Esophagus squamous epithelium (tissue), 5 donors: ENCODE results near the gene KCNQ1. TPM values are rescaled to one million over a fixed set of nuclear protein-coding genes. Genes with fewer than 3 reads are reported as not detected.

Source experiments
- DNase-seq: peaks from one replicate; lab custom pipeline; 2025; lab: John Stamatoyannopoulos, UW
- H3K27ac ChIP-seq, 4 donors: fragments of 200-600 bp; sonication (generic); one replicate each; pipeline ENCODE4 v1.5.1; 2016 to 2019; ENCODE audit warnings: mild to moderate bottlenecking in 1 of 4
- H3K27me3 ChIP-seq, 4 donors: fragments of 200-600 bp; sonication (generic); 1 replicate in 3 of 4; 2 replicates in 1 of 4; pipeline versions ENCODE4 v1.5.1 to v1.6.0; 2017 to 2021; ENCODE audit warnings: antibody characterized with exemption in 1 of 4
- H3K36me3 ChIP-seq, 3 donors: fragments of 200-600 bp; sonication (generic); one replicate each; pipeline ENCODE4 v1.5.1; 2016 to 2019
- H3K4me1 ChIP-seq, 3 donors: fragments of 200-600 bp; sonication (generic); one replicate each; pipeline ENCODE4 v1.5.1; 2017 to 2019
- H3K4me3 ChIP-seq, 4 donors: fragments of 200-600 bp; sonication (generic); 1 replicate in 3 of 4; 2 replicates in 1 of 4; pipeline ENCODE4 v1.5.1; 2016 to 2019; ENCODE audit warnings: mild to moderate bottlenecking in 2 of 4, moderate library complexity in 1 of 4
- H3K9me3 ChIP-seq, 3 donors: fragments of 200-600 bp; sonication (generic); one replicate each; pipeline ENCODE4 v1.5.1; 2016 to 2019
- POLR2A ChIP-seq, 4 donors: fragments of 450-650 bp; IDR thresholded peaks; one replicate each; pipeline ENCODE4 v1.6.1; 2017; ENCODE audit warnings: antibody characterized with exemption in 4 of 4, mild to moderate bottlenecking in 4 of 4, moderate library complexity in 3 of 4
- WGBS, 2 donors: methylation state at CpG; one replicate each; pipeline ENCODE4 v1.1.5; 2018; 5-methylcytosine and 5-hydroxymethylcytosine counted together
- intact Hi-C: fragments of 100-400 bp; cut with DNase I; formaldehyde crosslinking; loops from one replicate; pipeline ENCODE4 v1.15.0; 2022
- total RNA-seq, 4 donors: library from RNA; depleted of rRNA; stranded (reverse); fragments of >200 nt; gene quantifications; one replicate each; pipeline ENCODE4 v1.1.0, GENCODE V29; 2016
- TF ChIP-seq, protein P1 (sequence below), 6 experiments: fragments of 450-650 bp in 4 of 6; fragments of 200-600 bp in 2 of 6; sonication (generic) in 2 of 6; IDR thresholded peaks; one replicate each; pipeline ENCODE4 v1.5.1; 2016 to 2019; ENCODE audit warnings: antibody characterized with exemption in 6 of 6, mild to moderate bottlenecking in 4 of 6, moderate library complexity in 4 of 6
- donor health status: DM: yes; HTN: yes; CAD: no.

The KCNQ1 gene
- total RNA-seq, 4 donors from 2014 or later: 0.61 to 3.1 (median 0.72) TPM

DNA sequence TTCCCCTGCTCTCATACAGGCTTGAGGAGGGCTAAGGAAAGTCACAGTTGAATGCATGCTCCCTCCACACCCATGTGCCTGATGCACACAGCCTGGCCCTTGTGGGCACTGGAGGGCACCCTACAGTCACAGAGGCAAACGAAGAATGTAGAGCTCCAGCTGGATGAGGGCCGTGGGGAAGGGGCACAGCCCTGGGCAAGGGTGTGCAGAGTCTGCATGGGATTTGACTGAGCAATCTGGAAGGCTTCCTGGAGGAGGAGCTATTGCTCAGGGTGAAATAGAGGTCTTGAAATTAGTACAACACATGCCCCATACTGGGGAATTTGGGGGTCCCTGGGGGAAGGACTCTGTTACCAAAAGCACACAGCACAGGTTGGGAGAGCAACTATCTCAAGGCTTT, 64.0 kb downstream of the KCNQ1 start:
- H3K27ac ChIP-seq: no peak overlapping the region
- intact Hi-C loops: no loop called here
- peaks cover 0 to 28% (median 5%) of the 10 kb centered on the region in 3 donors for H3K4me1 ChIP-seq
- DNase-seq: no peak
- 73 to 89% methylated on average over 1 to 2 of the region's 2 CpGs for WGBS, 2 donors
- H3K9me3 ChIP-seq: no peaks in the 10 kb centered on the region
- TF ChIP-seq POLR2A (IDR thresholded peaks at IDR 0.05): no peak
- TF ChIP-seq, protein P1, sequence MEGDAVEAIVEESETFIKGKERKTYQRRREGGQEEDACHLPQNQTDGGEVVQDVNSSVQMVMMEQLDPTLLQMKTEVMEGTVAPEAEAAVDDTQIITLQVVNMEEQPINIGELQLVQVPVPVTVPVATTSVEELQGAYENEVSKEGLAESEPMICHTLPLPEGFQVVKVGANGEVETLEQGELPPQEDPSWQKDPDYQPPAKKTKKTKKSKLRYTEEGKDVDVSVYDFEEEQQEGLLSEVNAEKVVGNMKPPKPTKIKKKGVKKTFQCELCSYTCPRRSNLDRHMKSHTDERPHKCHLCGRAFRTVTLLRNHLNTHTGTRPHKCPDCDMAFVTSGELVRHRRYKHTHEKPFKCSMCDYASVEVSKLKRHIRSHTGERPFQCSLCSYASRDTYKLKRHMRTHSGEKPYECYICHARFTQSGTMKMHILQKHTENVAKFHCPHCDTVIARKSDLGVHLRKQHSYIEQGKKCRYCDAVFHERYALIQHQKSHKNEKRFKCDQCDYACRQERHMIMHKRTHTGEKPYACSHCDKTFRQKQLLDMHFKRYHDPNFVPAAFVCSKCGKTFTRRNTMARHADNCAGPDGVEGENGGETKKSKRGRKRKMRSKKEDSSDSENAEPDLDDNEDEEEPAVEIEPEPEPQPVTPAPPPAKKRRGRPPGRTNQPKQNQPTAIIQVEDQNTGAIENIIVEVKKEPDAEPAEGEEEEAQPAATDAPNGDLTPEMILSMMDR (IDR thresholded peaks at IDR 0.05): no peak
- no peaks in the 10 kb centered on the region for H3K36me3 ChIP-seq
- H3K4me3 ChIP-seq: no peak overlapping the region
- peaks cover 0 to 9% (median 0%) of the 10 kb centered on the region in 4 donors for H3K27me3 ChIP-seq

DNA sequence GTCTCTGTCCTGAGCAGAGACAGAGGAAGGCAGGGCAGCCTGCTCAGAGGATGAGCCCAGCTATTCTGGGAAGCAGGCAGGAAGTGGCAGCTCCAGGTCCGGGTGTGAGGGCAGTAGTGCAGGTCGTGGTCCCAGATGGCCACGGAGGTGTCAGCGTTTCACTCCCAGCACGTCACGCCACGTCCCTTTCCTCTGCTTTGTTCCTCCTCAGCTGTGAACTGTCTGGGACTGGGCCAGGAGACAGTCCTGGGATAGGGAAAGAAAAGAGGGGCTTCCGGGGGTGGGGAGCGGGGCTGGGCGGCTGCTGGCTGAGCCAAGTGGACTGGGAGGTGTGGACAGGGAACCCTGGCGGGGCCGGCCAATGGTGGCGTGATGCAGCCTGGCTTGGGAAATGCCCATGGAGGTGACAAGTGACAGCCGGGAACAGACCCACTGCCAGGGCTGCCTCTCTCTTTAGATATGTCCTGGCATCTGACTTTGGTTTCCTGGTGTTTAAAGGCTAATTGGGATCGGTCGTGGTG, 64.7 kb downstream of the KCNQ1 start:
- WGBS, 2 donors: 73 to 80% methylated on average over 1 to 8 of the region's 16 CpGs
- no peak for DNase-seq
- H3K9me3 ChIP-seq: no peaks in the 10 kb centered on the region
- TF ChIP-seq, protein P1 (IDR thresholded peaks at IDR 0.05): no peak
- no peak for TF ChIP-seq POLR2A (IDR thresholded peaks at IDR 0.05)
- H3K27ac ChIP-seq: no peak overlapping the region
- peaks cover 0 to 28% (median 5%) of the 10 kb centered on the region in 3 donors for H3K4me1 ChIP-seq
- H3K36me3 ChIP-seq: no peaks in the 10 kb centered on the region
- no peak overlapping the region for H3K4me3 ChIP-seq
- peaks cover 0 to 9% (median 0%) of the 10 kb centered on the region in 4 donors for H3K27me3 ChIP-seq
- intact Hi-C loops: no loop called here

DNA sequence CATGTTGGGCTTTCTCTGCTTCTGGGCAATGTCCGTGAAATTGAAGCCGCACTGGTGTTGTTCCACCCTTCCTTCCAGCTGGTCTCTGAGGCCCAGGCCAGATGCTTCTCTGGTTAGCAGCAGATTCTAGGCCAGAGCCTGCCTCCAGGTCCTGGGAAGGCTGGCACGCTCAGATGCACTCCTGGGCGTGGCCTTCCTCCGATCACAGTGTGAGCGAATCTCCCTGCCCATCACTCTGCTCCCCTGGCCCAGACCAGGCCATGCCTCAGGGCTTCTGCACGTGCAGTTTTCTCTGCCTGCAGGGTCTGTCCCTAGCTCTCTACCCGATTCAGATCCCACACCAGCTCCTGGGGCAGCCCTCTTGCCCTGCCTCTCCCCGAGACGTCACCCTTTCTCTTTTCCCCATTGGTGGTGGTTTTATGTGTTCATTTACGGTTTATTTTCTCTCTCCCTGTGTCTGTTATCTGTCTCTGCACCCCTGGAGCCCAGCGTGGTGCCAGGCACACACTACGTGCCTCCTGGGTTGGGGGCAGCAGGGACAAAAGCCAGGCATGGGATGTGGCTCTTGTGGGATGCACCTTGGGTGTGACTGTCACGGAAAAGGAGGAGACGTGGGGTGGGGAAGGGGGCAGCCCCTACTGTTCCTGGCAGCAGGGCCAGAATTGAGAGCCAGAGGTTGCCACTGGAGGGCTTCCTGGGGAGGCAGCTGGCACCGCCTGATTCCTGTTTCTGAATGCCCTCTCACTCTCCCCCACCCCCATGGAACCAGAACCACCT, 66.0 kb downstream of the KCNQ1 start:
- no peak for TF ChIP-seq POLR2A (IDR thresholded peaks at IDR 0.05)
- TF ChIP-seq, protein P1 (IDR thresholded peaks at IDR 0.05): no peak

DNA sequence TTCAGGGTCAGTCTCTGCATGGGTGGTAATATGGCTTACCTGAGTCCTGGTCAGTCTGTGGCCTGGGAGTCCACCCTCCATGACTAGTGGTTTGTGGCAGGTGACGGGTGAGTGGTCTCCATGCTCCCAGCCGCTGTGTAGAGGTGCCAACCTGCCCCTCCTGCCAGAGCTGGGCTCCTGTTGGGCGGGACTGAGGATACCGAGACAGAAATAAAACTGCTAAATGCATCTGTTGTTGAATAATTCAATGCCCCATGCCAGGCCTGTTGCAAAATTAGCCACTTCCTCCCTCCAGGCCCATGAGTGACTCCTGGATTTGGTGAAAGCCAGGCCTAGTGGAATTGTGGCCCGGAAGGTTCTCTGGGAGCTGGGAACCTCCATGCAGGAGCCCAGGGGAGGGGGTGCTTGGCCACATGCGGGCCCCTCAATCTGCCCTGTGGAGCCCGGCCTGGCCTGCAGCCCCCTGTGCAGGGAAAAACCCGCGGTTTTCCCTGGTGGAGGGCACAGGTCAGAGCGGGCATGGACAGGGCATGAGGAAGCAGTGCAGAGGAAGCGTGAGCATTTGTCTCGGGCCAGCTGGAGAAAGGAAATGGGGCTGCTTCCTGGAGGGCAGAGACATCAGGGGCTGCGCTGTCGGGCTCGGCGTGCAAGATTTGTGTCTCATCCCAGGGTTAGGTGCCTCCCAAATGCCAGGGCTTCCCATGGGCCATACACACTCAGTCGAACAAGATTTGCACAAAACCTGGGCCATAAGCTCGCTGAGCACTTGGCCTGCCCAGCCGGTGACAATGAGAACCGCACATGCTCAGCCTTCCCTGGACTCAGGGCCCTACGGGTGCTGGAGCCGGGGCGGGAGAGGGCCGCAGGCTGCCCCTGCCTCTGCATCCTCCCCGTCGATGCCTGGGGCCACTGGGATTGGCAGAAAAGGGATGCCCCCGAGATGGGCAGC, 66.9 kb downstream of the KCNQ1 start:
- Histone ChIP-seq H3K9me3 (no peaks in the 10 kb centered on the region), H3K27me3 (peaks cover 0 to 9% (median 0%) of the 10 kb centered on the region in 4 donors), H3K36me3 (no peaks in the 10 kb centered on the region), H3K27ac (peak overlapping the region in 2 of 4 donors; percentile 9 to 17), H3K4me1 (peaks cover 0 to 28% (median 5%) of the 10 kb centered on the region in 3 donors), H3K4me3 (no peak overlapping the region)
- intact Hi-C loops: no loop called here
- no peak for DNase-seq
- TF ChIP-seq, protein P1 (IDR thresholded peaks at IDR 0.05): no peak
- TF ChIP-seq POLR2A (IDR thresholded peaks at IDR 0.05): no peak
- 60 to 82% methylated on average over 1 to 12 of the region's 27 CpGs for WGBS, 2 donors

More for the DNA sequence above, 66.0 kb downstream of the KCNQ1 start:
- no peaks in the 10 kb centered on the region for H3K9me3 ChIP-seq
- no peak overlapping the region for H3K4me3 ChIP-seq
- peaks cover 0 to 28% (median 5%) of the 10 kb centered on the region in 3 donors for H3K4me1 ChIP-seq
- no peaks in the 10 kb centered on the region for H3K36me3 ChIP-seq
- 57 to 59% methylated on average over 10 to 12 of the region's 16 CpGs for WGBS, 2 donors
- H3K27ac ChIP-seq: peak overlapping the region in 2 of 4 donors; percentile 2 to 17
- intact Hi-C loops: no loop called here
- no peak for DNase-seq
- peaks cover 0 to 9% (median 0%) of the 10 kb centered on the region in 4 donors for H3K27me3 ChIP-seq
